Inflammatory macrophage treated with lipopolysaccharide for 4 hours (primary cell): Measurements from ENCODE around the gene TBX15.

Experiments used
- DNase-seq: peaks from one replicate; pipeline ENCODE4 v3.0.0-alpha.2; 2020

The TBX15 gene

DNA sequence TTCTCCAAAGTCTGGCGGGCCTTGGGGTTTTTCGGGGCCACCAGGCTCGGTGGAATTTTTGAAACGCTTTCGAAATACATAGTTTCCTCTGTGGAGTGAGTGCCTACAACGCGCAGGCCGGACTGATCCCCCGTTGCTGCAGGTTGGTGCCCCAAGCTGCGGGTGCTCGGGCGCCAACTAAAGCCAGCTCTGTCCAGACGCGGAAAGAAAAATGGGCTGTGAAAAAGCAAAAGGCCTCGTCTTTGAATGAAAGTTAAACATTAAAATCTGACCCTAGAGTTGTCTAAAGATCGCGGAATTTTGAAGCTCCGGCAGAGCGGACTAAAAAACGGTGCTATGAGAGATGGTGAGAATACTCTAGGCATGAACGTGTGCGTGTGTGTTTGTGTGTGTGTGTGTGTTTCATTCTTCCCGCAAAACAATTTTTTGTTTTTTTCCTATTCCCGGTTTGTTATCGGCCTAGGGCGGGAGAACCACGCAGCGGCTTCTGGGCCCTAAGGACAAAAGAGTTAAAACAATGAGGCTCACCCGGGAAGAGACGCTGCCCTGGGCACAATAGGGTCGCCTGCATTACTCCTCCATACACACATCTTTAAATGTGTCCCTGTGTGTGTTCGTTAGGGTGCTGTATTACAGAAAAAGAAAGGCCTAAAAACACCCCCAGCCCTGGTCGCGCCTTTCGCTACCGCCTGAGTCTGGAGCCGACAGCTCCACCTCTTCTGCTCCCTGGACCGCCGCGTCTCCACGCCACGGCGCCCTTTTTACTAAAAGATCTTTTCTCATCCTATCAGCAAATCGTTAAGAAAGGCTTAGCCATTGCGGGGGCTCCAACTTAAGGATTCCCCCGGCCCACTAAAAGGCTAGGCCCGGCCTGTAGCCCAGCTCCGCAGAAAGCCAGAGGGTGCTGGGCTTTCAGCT lies 3.2 kb downstream of the TBX15 start:
- no peak for DNase-seq

- DNase-seq, result no peak
These were observed 3.9 kb downstream of the TBX15 start for GRCh38 chr1:118984086-118984721.

DNA sequence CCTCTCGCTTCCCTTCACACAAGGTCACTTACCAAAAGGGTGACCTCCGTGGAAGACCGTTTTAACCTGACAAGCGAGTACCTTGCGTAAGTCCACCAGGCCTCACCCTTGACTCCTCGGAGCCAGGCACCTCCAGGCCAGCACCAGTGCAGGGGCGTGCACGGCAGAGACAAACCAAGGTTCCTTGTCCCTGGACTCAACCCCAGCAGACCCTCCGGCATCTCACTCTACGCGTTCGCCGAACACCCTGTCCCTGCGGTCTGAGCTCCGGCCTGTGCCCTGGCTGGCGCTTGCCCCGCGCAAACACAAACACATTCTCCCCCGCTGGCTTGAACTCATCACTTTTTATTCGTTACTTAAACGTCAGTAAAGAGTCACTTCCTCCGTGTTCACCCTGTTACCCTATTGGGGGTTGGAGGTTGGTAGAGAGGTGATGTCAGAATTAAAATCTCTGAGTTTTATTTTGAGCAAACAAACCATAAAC lies 4.5 kb downstream of the TBX15 start:
- DNase-seq, result no peak

DNA sequence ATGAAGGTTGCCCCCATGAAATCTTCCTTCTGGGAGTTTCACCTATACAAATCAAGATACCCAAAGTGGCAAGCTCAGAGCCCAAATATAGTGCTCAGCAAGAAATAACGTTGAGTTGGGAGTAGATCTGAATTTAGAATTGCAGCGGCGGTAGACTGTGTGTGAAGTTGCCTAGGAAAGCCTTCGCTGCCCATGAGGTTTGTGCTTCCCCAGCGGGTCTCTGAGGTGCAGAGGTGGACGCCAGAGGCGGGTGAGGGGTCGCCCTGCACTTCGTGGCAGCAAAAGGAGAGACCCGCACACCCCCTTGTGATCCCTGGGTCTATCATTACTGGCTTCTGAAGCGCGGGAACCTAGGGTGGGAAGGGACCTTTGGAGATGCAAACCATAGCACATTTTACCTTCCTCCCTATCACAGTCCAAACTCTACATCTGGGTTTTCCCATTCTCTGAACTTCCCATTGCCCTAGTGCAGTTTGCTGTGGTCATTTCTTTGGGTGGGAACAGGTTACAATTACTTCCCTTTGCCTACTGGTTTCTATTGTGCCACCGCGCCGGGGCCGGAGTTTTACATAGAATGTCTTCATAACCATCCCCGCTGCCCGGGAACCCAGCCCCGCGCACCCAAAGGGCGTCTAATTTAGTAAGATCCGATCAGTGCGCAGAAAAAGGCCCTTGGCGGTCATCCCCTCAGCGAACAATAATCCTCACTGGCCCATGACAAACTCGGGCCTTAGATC lies 5.2 kb downstream of the TBX15 start:
- no peak for DNase-seq

DNA sequence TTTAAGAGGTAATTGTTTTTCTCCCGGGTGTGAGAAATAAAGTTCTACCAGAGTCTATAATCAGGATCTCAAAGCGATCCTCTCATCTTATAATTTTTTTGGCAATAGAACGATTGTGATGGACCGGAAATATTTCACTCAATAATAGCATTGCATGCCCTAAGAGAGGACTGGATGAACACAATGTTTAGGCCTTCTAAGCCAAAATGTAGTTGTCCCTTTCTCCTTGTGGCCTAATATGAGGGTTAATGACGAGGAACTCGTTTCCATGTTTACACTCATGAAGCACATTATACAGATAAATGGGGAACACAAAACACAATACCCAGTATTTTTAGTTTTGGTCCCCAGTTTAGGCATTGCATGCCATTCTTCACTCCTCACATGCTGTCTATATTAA lies 5.9 kb downstream of the TBX15 start:
- DNase-seq, result no peak

DNA sequence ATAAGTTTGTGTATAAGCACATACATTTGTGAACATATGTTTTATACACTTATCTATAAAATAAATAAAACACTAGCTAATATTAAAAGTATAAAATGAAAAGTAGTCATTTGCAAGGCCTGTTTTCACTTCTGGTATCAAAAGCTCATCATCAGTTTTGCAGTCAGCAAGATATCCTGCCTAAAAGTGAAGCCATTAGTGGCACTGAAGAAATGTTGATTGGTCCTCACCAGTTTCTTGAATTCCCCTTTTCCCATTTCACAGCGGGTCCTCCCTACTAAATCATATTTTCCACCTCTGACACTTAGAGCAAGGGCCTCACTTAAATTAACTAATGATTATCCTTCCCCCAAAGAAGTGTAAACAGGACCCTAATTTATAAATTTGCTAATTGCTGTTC lies 6.7 kb downstream of the TBX15 start:
- no peak for DNase-seq

DNA sequence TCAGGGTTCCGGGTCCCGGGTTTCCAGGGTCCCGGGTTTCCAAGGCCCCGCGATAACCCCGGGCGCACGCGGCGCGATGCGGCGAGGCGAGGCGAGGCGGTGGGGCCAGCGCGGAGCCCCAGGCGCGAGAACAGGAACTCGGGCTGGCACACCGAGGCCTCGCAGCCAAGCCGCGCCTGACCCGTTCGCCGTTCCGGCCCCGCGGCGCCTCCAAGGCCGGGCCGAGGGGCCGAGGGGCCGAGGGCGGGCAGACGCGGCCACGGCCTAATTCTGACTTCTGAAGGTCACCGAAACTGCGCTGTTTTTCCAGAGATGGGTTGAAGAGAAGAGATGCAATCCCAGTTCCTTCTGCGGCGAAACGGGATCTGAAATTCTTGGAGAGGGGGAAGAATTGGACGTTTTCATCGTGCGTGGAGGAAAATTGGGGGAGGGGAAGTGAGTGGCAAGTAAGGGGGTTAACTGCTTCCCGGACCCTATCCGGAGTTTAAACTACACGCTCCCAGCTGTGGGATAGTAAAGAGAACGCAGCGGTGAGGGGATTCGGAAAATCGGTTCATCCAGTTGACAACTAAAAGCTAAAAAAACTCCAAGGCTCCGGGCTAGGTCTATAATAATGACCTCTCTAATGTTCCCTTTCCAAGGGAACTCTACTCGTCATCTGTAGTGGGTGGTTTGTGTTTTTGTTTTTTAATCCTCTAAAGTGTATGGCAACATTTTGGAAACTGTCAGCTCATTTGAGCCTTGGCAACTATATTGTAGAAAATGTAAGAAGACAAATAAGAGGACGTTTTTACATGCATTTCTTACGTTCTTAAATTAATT lies 8.2 kb downstream of the TBX15 start:
- DNase-seq, result no peak

GRCh38 chr1:118978914-118979701 lies 9.0 kb downstream of the TBX15 start:
- no peak for DNase-seq

GRCh38 chr1:118977600-118977999 lies 10.5 kb downstream of the TBX15 start:
- no peak for DNase-seq

DNA sequence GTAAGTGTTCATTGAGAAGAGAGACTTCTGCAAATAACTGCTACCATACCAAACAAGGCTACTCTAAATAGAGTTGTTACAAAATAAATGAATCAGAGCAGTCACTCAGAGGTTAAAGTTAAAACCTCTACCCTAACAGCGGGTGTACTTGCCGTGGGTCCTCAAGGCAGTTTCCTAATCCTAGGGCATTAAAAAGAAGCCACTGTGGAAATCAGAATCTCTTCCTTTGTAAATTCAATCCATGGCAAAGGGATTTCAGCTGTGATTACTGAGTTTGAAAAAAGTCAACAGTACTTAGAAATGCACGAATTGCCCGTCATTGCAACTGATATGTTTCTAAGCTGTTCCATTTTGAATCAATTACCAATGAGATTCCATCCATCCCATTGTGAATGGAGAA lies 13.5 kb downstream of the TBX15 start:
- no peak for DNase-seq

DNA sequence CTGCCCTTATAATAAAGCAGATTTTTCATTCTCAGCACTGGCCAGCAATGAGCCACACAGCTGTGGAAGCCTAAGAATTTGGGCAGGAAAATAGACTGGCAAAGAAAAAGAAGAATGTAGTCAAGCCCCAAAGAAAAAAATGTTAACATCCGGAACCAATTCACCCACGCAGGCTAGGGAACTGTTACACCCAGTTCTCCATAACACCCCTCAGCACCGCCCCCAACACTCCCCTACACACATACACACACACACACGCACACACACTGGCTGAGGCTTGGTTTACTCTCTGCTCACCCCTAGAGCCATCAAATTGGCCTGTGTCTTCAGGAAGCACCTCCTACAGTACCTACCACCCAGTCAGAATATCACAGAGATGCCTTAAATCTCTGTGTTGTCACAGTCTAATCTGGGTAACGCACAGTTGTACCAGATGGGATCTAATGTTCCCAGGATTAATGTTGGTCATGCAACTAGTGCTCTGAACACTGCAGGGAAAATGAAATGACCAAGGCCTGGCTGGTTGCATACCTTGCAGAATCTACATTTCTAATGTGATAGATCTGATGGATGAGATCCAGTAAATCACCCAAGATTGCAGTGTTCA lies 14.5 kb downstream of the TBX15 start:
- no peak for DNase-seq

GRCh38 chr1:118973032-118973431 lies 15.1 kb downstream of the TBX15 start:
- no peak for DNase-seq

- no peak for DNase-seq
These were observed 17.7 kb downstream of the TBX15 start for GRCh38 chr1:118970451-118970850.

DNA sequence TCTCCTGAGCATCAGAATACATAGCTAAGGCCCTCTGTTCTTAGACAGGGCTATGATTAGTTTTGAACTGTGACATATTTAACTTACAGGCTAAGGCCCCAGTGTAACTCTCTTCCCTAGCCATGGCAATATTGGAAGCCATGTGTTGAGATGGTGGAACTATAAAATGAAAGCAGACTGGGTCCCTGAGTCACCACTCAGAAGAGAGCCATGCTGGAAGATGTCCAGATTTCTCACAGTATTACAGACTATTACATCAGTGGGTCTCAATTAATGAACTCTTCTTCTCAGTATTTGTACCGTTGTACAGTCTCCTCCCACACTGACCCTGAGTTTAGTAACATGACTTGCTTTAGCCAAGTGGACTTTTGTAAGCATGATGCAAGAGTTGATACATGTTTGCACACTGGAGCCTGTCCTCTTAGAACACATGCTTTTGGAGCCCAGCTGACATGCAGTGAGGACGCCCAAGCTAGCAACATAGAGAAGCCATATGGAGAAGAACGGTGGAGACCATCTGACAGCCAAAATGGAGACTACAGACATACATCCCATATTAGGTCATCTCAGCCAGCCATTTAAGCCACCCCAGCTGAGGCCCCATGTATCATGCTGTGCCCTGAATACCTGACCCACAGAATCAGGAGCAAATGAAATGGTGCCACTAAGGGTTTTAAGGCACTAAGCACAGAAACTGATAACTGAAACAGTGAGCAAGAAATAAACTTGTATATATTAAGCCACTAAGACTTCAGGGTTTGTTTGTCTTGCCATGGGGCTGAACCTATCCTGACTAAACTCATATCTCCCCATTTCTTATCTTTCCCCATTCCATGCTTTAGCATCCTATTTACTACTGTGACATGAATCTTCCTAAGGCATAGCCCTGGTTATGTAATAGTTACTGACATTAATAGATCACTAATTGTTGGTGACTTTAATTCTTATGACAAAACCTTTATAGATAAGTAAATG lies 24.4 kb downstream of the TBX15 start:
- no peak for DNase-seq

DNA sequence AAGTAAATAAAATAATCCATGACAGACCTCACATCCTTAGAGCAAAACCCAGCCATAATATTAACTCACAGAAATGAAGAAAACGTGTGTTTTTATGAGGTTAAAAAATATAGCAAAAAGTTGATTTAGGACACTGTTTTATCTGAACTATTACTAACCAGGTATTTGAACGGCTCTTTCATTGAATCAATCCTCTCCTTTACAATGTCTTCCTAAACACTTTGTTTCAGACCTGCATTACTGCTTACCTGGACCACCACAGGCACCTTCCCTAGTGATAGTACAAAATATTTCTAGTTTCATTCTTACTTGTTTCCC lies 25.0 kb downstream of the TBX15 start:
- no peak for DNase-seq

GRCh38 chr1:118961156-118961555 lies 27.0 kb downstream of the TBX15 start:
- no peak for DNase-seq

DNA sequence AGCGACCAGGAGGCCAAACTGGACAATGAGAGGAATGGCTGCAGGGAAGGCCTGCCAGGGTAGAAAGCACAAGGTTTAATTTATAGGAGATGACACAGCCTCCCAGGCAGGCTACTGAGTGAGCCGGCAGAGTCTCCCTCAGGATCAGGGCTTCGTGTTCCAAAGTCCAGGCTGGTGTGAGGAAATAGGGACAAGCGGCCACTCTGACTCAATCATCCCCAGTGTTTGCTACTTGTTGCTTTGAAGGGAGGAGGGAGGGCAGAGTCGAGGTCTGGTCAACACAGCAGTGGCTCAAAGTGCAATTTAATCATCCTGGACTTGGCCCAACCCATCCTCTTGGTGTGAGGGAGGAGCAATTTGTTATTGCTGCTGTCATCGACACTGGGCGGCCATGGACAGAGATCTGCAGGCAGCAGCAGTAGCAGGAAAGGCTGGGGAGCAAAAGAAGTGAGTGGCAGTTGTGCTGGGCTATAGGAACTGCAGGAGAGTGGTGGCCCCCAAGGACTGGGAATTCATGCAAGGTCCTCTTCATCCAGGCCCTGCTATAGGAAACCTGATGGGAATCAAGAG lies 27.5 kb downstream of the TBX15 start:
- DNase-seq, result no peak

DNA sequence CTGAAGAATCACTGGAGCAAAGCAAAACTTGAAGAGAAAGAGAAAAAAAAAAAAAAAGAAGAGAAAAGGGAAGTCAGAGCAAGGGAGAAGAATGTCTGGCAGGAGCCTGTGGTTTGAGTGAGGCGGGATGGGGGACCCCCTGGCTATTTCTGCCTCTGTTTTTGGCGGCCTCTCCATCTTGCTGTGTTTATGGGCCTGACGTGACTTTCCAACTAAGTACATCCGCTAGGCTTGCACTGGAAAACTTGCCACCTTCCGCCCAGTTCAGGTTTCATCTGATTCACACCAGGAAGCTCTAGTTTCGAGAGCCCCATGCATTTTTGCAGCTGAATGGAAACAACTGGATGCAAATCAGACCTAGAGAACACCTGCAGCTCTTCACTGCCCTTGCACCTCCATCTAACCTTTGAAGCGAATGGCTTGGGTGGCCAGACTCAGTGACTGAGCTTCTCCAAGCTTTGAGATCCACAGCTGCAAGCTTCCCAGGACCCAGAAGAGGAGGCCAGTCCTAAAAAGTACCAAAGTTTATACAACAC lies 28.0 kb downstream of the TBX15 start:
- DNase-seq, result no peak

GRCh38 chr1:118958937-118959631 lies 29.1 kb downstream of the TBX15 start:
- DNase-seq, result no peak
